LNCaP clone FGC (cell line): Measurements from ENCODE around the gene PLXNB3.

ENCODE experiments used
- DNase-seq: peaks from one replicate; pipeline ENCODE4 v3.0.0-alpha.2; 2011; ENCODE audit warnings: low read depth
- H3K4me3 ChIP-seq: 2 replicates; pipeline ENCODE4 v1.5.1; 2011; ENCODE audit warnings: mild to moderate bottlenecking, low read depth, low read length, control low read depth
- TF ChIP-seq, protein P1 (sequence below): IDR thresholded peaks from 2 replicates; pipeline ENCODE4 v1.5.1; 2012; ENCODE audit warnings: mild to moderate bottlenecking; ENCODE audit not compliant: control insufficient read depth, insufficient read depth; ENCODE audit errors: extremely low read depth

Gene PLXNB3

DNA sequence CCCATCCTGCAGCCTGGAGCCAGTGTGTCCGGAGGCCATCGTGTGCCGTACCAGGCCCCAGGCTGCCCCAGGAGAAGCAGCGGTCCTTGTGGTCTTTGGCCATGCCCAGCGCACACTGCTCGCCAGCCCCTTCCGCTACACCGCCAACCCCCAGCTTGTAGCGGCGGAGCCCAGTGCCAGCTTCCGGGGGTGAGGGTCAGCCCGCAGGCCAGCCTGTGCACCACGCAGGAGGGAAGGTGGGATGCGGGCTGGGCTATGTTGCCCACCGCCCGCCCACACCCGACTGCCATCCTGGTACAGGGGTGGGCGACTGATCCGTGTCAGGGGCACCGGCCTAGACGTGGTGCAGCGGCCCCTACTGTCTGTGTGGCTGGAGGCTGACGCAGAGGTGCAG is 9.2 kb downstream of the PLXNB3 start:
- TF ChIP-seq, protein P1, sequence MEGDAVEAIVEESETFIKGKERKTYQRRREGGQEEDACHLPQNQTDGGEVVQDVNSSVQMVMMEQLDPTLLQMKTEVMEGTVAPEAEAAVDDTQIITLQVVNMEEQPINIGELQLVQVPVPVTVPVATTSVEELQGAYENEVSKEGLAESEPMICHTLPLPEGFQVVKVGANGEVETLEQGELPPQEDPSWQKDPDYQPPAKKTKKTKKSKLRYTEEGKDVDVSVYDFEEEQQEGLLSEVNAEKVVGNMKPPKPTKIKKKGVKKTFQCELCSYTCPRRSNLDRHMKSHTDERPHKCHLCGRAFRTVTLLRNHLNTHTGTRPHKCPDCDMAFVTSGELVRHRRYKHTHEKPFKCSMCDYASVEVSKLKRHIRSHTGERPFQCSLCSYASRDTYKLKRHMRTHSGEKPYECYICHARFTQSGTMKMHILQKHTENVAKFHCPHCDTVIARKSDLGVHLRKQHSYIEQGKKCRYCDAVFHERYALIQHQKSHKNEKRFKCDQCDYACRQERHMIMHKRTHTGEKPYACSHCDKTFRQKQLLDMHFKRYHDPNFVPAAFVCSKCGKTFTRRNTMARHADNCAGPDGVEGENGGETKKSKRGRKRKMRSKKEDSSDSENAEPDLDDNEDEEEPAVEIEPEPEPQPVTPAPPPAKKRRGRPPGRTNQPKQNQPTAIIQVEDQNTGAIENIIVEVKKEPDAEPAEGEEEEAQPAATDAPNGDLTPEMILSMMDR = no peak
- DNase-seq = no peak
- no peak overlapping the region for H3K4me3 ChIP-seq

DNA sequence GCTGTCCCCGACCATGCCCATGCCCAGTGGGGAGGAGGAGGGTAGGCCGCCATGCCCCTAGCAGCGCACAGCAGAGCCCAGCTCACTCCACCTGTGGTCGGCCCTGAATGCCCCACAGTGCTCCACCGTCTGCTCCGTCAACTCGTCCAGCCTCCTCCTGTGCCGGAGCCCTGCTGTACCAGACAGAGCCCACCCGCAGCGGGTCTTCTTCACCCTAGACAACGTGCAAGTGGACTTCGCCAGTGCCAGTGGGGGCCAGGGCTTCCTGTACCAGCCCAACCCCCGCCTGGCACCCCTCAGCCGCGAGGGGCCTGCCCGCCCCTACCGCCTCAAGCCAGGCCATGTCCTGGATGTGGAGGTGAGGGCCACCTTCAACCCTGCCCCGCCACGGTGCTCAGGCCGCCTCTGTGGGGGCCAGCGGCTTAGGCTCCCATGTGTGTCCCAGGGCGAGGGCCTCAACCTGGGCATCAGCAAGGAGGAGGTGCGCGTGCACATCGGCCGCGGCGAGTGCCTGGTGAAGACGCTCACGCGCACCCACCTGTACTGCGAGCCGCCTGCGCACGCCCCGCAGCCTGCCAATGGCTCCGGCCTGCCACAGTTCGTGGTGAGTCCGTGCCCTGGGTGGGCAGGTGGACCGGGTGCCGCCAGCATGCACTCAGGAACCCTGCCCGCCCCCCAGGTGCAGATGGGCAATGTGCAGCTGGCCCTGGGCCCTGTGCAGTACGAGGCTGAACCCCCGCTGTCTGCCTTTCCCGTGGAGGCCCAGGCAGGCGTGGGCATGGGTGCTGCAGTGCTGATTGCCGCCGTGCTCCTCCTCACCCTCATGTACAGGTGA is 9.9 kb downstream of the PLXNB3 start:
- TF ChIP-seq, protein P1 = no peak
- DNase-seq = no peak
- H3K4me3 ChIP-seq = no peak overlapping the region

DNA sequence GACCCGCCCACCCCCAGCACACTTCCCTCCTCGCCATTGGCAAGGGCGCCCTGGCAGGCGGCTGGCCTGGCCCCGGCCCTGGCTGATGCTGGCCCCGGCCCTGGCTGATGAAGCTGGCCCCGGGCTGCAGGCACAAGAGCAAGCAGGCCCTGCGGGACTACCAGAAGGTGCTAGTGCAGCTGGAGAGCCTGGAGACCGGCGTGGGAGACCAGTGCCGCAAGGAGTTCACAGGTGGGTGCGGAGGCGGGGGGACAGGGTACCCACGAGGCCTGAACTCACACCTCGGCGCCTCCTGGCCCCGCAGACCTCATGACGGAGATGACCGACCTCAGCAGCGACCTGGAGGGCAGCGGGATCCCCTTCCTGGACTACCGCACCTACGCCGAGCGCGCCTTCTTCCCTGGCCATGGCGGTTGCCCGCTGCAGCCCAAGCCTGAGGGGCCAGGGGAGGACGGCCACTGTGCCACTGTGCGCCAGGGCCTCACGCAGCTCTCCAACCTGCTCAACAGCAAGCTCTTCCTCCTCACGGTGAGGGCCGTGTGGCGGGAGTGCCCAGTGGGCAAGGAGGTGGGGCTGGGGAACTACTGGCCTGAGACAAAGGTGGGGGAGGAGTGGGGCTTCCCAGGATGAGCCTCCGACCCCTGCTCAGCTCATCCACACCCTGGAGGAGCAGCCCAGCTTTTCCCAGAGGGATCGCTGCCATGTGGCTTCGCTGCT is 10.7 kb downstream of the PLXNB3 start:
- DNase-seq = no peak
- no peak overlapping the region for H3K4me3 ChIP-seq
- TF ChIP-seq, protein P1 = no peak

DNA sequence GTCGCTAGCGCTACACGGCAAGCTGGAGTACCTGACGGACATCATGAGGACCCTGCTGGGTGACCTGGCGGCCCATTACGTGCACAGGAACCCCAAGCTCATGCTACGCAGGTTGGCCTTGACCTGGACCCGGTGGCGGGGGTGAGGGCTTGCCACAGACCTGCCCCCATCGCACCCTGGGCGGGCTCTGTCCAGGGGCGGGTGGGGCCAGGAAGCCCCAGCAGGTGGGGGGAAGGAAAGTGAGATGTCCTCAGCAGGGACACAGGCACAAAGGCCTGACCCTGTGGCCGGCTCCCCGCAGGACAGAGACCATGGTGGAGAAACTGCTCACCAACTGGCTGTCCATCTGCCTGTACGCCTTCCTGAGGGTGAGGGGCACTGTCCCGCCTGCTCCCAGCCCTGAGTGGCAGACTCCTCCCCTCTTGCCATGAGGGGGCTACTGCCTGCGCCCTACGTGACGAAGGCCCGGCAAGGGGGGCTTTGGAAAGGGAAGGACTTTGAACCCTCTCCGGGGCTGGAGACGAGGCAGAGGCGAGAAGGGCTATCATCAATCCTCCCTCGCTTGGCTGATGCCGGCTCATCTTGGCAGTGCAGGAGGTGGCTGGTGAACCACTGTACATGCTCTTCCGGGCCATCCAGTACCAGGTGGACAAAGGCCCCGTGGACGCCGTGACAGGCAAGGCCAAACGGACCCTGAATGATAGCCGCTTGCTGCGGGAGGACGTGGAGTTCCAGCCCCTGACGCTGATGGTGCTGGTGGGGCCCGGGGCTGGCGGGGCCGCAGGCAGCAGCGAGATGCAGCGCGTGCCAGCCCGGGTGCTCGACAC is 11.5 kb downstream of the PLXNB3 start:
- DNase-seq = no peak
- TF ChIP-seq, protein P1 = no peak

DNA sequence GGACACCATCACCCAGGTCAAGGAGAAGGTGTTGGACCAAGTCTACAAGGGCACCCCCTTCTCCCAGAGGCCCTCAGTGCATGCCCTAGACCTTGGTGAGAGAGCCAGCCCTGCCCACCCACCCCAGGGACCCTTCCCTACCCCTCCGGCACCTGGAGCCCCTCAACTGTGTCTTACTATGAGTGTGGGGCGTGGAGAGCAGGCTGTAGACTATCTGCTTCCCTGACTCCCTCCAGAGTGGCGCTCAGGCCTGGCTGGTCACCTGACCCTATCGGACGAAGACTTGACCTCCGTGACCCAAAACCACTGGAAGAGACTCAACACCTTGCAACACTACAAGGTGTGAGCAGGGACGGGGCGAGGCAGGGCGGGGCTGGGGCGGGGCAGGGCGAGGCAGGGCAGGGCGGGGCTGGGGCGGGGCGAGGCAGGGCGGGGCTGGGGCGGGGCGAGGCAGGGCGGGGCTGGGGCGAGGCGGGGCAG is 12.1 kb downstream of the PLXNB3 start:
- TF ChIP-seq, protein P1 = no peak
- DNase-seq = no peak
- H3K4me3 ChIP-seq = no peak overlapping the region

More for the DNA sequence above, 11.5 kb downstream of the PLXNB3 start:
- H3K4me3 ChIP-seq = no peak overlapping the region

DNA sequence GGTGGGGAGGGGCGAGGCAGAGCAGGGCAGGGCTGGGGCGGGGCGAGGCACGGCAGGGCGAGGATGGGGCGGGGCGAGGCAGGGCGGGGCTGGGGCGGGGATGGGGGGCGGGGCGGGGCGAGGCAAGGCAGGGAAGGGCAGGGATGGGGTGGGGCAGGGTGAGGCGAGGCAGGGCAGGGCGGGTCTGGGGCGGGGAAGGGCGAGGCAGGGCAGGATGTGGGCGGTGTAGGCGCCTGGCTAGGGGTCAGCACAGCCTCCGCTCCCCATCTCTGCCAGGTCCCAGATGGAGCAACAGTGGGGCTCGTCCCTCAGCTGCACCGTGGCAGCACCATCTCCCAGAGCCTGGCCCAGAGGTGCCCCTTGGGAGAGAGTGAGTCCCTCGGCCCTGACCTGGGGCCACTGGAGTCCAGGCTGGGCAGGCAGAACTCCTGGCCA is 12.6 kb downstream of the PLXNB3 start:
- TF ChIP-seq, protein P1 = no peak
- H3K4me3 ChIP-seq = no peak overlapping the region
- DNase-seq = no peak
